Nephron progenitor cell (in vitro differentiated cells): Measurements from ENCODE around the gene ADGRV1.

Experiments
- DNase-seq: peaks from one replicate; pipeline ENCODE4 v3.0.0; 2021
- H3K27ac Mint-ChIP-seq: 2 replicates; pipeline ENCODE4 v1.8.0; 2021; ENCODE audit warnings: mild to moderate bottlenecking, moderate library complexity, mixed read lengths
- H3K27me3 Mint-ChIP-seq: 2 replicates; pipeline ENCODE4 v1.8.0; 2021; ENCODE audit warnings: mild to moderate bottlenecking, low read depth, mixed read lengths; ENCODE audit not compliant: poor library complexity
- H3K36me3 Mint-ChIP-seq: 2 replicates; pipeline ENCODE4 v1.8.0; 2021; ENCODE audit warnings: low read depth, mixed read lengths
- H3K4me1 Mint-ChIP-seq: 2 replicates; pipeline ENCODE4 v1.8.0; 2021; ENCODE audit warnings: mixed read lengths
- H3K4me3 Mint-ChIP-seq: 2 replicates; pipeline ENCODE4 v1.8.0; 2021; ENCODE audit warnings: mild to moderate bottlenecking, moderate library complexity, mixed read lengths
- H3K9me3 Mint-ChIP-seq: 2 replicates; pipeline ENCODE4 v1.8.0; 2021; ENCODE audit warnings: mild to moderate bottlenecking, moderate library complexity, mixed read lengths
- CTCF ChIP-seq: fragments of 200-600 bp; sonication (generic); IDR thresholded peaks from 2 replicates; pipeline ENCODE4 v1.5.0; 2021; ENCODE audit warnings: antibody characterized with exemption

The ADGRV1 gene

GRCh38 chr5:90558344-90559192 lies at the start of gene ADGRV1:
Gene ADGRV1 (plus strand): TSS chr5:90558797. CDS start chr5:90558896, 99 bp downstream.
- peak within 1 kb of the TSS; percentile 92 for H3K4me3 Mint-ChIP-seq
- peak; percentile 93 for DNase-seq
- H3K27ac Mint-ChIP-seq, result peak within 1 kb of the TSS; percentile 95
- H3K9me3 Mint-ChIP-seq, result no peaks in the 10 kb centered on the region
- no peaks in the 10 kb centered on the region for H3K27me3 Mint-ChIP-seq
- no peak for TF ChIP-seq CTCF
- H3K4me1 Mint-ChIP-seq, result peaks cover 61% of the 10 kb centered on the region
- H3K36me3 Mint-ChIP-seq, result no peaks in the 10 kb centered on the region

- H3K4me3 Mint-ChIP-seq, result no peak overlapping the region
- H3K36me3 Mint-ChIP-seq, result peaks cover 14% of the 10 kb centered on the region
- no peak for TF ChIP-seq CTCF
- no peaks in the 10 kb centered on the region for H3K9me3 Mint-ChIP-seq
- DNase-seq, result no peak
- H3K4me1 Mint-ChIP-seq, result no peaks in the 10 kb centered on the region
- no peak overlapping the region for H3K27ac Mint-ChIP-seq
- H3K27me3 Mint-ChIP-seq, result no peaks in the 10 kb centered on the region
Measured at GRCh38 chr5:90510438-90510837, 48.2 kb upstream of the ADGRV1 start.

GRCh38 chr5:90514520-90514919 lies 44.1 kb upstream of the ADGRV1 start:
- DNase-seq, result no peak
- Mint-ChIP-seq H3K9me3 (no peaks in the 10 kb centered on the region), H3K27me3 (no peaks in the 10 kb centered on the region), H3K4me3 (no peak overlapping the region), H3K27ac (no peak overlapping the region), H3K4me1 (no peaks in the 10 kb centered on the region), H3K36me3 (peaks cover 22% of the 10 kb centered on the region)
- TF ChIP-seq CTCF, result no peak

- TF ChIP-seq CTCF, result no peak
Measured at GRCh38 chr5:90518661-90519060, 39.9 kb upstream of the ADGRV1 start.

GRCh38 chr5:90519081-90519480 lies 39.5 kb upstream of the ADGRV1 start:
- peaks cover 59% of the 10 kb centered on the region for H3K36me3 Mint-ChIP-seq
- TF ChIP-seq CTCF, result no peak
- H3K27ac Mint-ChIP-seq, result no peak overlapping the region
- no peak for DNase-seq
- H3K4me1 Mint-ChIP-seq, result no peaks in the 10 kb centered on the region
- no peak overlapping the region for H3K4me3 Mint-ChIP-seq
- H3K9me3 Mint-ChIP-seq, result no peaks in the 10 kb centered on the region
- H3K27me3 Mint-ChIP-seq, result no peaks in the 10 kb centered on the region

More at GRCh38 chr5:90518661-90519060, 39.9 kb upstream of the ADGRV1 start:
- H3K9me3 Mint-ChIP-seq, result no peaks in the 10 kb centered on the region
- H3K36me3 Mint-ChIP-seq, result peaks cover 55% of the 10 kb centered on the region
- H3K4me3 Mint-ChIP-seq, result no peak overlapping the region
- no peaks in the 10 kb centered on the region for H3K4me1 Mint-ChIP-seq
- H3K27ac Mint-ChIP-seq, result no peak overlapping the region
- no peaks in the 10 kb centered on the region for H3K27me3 Mint-ChIP-seq
- DNase-seq, result no peak
